ENCODE data around the gene PRR5. TPM values are rescaled to one million over a fixed set of nuclear protein-coding genes. Genes with fewer than 3 reads are reported as not detected.
"Not testable (repeated sequence)": the region's sequence is repeated elsewhere in the genome, so short reads cannot be mapped to it uniquely, and the experiment has no call there.

PRR5 gene, protein sequence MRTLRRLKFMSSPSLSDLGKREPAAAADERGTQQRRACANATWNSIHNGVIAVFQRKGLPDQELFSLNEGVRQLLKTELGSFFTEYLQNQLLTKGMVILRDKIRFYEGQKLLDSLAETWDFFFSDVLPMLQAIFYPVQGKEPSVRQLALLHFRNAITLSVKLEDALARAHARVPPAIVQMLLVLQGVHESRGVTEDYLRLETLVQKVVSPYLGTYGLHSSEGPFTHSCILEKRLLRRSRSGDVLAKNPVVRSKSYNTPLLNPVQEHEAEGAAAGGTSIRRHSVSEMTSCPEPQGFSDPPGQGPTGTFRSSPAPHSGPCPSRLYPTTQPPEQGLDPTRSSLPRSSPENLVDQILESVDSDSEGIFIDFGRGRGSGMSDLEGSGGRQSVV
- total RNA-seq, result 10 to 100 TPM; 45.9 to 46.5 TPM
- 10 to 100 TPM; 45.1 to 74.0 TPM for polyA plus RNA-seq

DNA sequence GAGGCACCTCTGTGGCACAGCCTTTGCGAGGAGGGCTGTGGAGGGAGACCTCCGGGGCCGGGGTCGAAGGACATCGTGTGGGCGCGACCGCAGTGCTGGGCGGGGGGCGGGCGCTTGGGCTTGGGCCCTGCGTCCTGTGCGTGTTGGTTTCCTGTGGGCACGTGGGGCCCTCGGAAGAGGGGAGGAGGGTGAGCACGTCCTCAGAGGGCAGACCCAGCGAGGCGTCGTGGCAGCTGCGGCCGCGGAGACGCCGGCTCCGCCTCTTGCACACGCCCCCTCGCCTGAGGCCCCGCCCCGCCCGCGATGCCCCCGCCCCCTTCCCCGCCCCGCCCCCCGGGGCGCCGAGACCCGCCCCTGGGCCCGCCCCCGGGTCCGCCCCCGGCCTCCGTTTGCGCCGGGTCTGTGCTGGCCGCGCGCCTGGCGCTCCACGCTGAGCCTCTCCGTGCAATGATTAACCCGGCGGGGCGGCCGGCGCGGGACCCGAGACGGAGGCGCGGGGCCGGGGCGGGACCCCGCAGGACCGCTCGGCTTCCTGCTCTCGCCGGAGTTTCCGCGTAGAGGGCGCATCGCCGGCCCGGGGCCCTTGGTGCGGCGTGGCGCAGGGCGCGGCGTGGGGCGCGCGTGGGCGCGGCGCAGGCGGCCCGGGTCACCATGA is at the start of gene PRR5:
Gene PRR5 (plus strand): TSS at position 381 of the 655 bp plus-strand sequence. CDS start 271 bp downstream, at position 652.
- intact Hi-C loops (cut with micrococcal nuclease), result loop anchor here (1.0 to 5.0 kb wide), 4 partner anchors 17 to 1515 kb away; partner anchors contain the start of genes SAMM50 and TTLL12
- Histone ChIP-seq H3K27me3 (ENCODE audit: insufficient read depth, low read length) (no peaks in the 10 kb centered on the region), H3K36me3 (ENCODE audit: insufficient read depth, low read length) (no peaks in the 10 kb centered on the region), H3K27ac (ENCODE audit: low read depth, low read length) (peak within 1 kb of the TSS; percentile 42), H3K4me1 (ENCODE audit: insufficient read depth, low read length) (peaks cover 27% of the 10 kb centered on the region), H3K9me3 (ENCODE audit: control insufficient read depth in 1 of 2, low read length in 2 of 2) (no peaks in the 10 kb centered on the region), H3K4me3 (ENCODE audit: low read length in 2 of 2) (peak within 1 kb of the TSS in 1 of 2 donors; percentile 47)
- peaks cover 6 to 40% (median 21%) of the 10 kb centered on the region in 4 donors for H3K4me1 Mint-ChIP-seq
- ChIA-PET CTCF (ENCODE audit: partially characterized antibody) (no interaction called here), POLR2A (ENCODE audit: partially characterized antibody) (interaction anchor here (1.5 kb wide), 1 partner anchor 20 kb away, joined by 5 read pairs; no protein-coding TSS in a partner anchor)
- peaks cover 0 to 7% of the 10 kb centered on the region in 2 donors for H3K36me3 Mint-ChIP-seq
- H3K27ac Mint-ChIP-seq, result peak within 1 kb of the TSS; percentile 84 to 95 (median 91)
- no peaks in the 10 kb centered on the region for H3K27me3 Mint-ChIP-seq
- H3K9me3 Mint-ChIP-seq, result no peaks in the 10 kb centered on the region
- peak within 1 kb of the TSS; percentile 71 to 87 (median 78) for H3K4me3 Mint-ChIP-seq
- peak; percentile 83 to 89 (median 86) for DNase-seq

GRCh38 chr22:44652866-44653265 is 49.1 kb upstream of the PRR5 start:
- H3K4me3 Mint-ChIP-seq; intact Hi-C loops (cut with micrococcal nuclease); H3K4me1 ChIP-seq (ENCODE audit: insufficient read depth, low read length); H3K27ac ChIP-seq (ENCODE audit: low read depth, low read length); H3K27me3 Mint-ChIP-seq; H3K4me1 Mint-ChIP-seq; POLR2A ChIA-PET (ENCODE audit: partially characterized antibody); CTCF ChIA-PET (ENCODE audit: partially characterized antibody); H3K9me3 Mint-ChIP-seq; H3K27me3 ChIP-seq (ENCODE audit: insufficient read depth, low read length); H3K9me3 ChIP-seq (ENCODE audit: control insufficient read depth in 1 of 2, low read length in 2 of 2); DNase-seq; H3K36me3 Mint-ChIP-seq; H3K36me3 ChIP-seq (ENCODE audit: insufficient read depth, low read length); H3K27ac Mint-ChIP-seq; H3K4me3 ChIP-seq (ENCODE audit: low read length in 2 of 2): not testable (repeated sequence)

- Mint-ChIP-seq H3K9me3 (no peaks in the 10 kb centered on the region), H3K27me3 (no peaks in the 10 kb centered on the region), H3K4me3 (no peak overlapping the region), H3K27ac (no peak overlapping the region), H3K36me3 (no peaks in the 10 kb centered on the region), H3K4me1 (peaks cover 3 to 18% (median 6%) of the 10 kb centered on the region in 4 donors)
- intact Hi-C loops (cut with micrococcal nuclease), result no loop called here
- DNase-seq, result no peak
- Histone ChIP-seq H3K4me3 (ENCODE audit: low read length in 2 of 2) (no peak overlapping the region), H3K27ac (ENCODE audit: low read depth, low read length) (no peak overlapping the region), H3K36me3 (ENCODE audit: insufficient read depth, low read length) (no peaks in the 10 kb centered on the region), H3K9me3 (ENCODE audit: control insufficient read depth in 1 of 2, low read length in 2 of 2) (no peaks in the 10 kb centered on the region), H3K27me3 (ENCODE audit: insufficient read depth, low read length) (no peaks in the 10 kb centered on the region), H3K4me1 (ENCODE audit: insufficient read depth, low read length) (peaks cover 8% of the 10 kb centered on the region)
- ChIA-PET CTCF (ENCODE audit: partially characterized antibody) (no interaction called here), POLR2A (ENCODE audit: partially characterized antibody) (interaction anchor here (0.6 kb wide), 1 partner anchor 36 kb away, joined by 3 read pairs; no protein-coding TSS in a partner anchor)
Measured at GRCh38 chr22:44658311-44658953, 43.6 kb upstream of the PRR5 start.

- Histone ChIP-seq H3K27ac (ENCODE audit: low read depth, low read length) (no peak overlapping the region), H3K4me3 (ENCODE audit: low read length in 2 of 2) (no peak overlapping the region), H3K9me3 (ENCODE audit: control insufficient read depth in 1 of 2, low read length in 2 of 2) (no peaks in the 10 kb centered on the region), H3K36me3 (ENCODE audit: insufficient read depth, low read length) (no peaks in the 10 kb centered on the region), H3K4me1 (ENCODE audit: insufficient read depth, low read length) (peaks cover 15% of the 10 kb centered on the region), H3K27me3 (ENCODE audit: insufficient read depth, low read length) (no peaks in the 10 kb centered on the region)
- H3K36me3 Mint-ChIP-seq, result no peaks in the 10 kb centered on the region
- ChIA-PET POLR2A (ENCODE audit: partially characterized antibody) (no interaction called here), CTCF (ENCODE audit: partially characterized antibody) (no interaction called here)
- intact Hi-C loops (cut with micrococcal nuclease), result no loop called here
- no peak for DNase-seq
- H3K4me1 Mint-ChIP-seq, result peaks cover 10 to 25% (median 13%) of the 10 kb centered on the region in 4 donors
- no peak overlapping the region for H3K27ac Mint-ChIP-seq
- no peaks in the 10 kb centered on the region for H3K9me3 Mint-ChIP-seq
- H3K4me3 Mint-ChIP-seq, result no peak overlapping the region
- H3K27me3 Mint-ChIP-seq, result no peaks in the 10 kb centered on the region
Measured at GRCh38 chr22:44659140-44659539, 42.9 kb upstream of the PRR5 start.

- no peak overlapping the region for H3K4me3 Mint-ChIP-seq
- H3K27ac ChIP-seq (ENCODE audit: low read depth, low read length), result no peak overlapping the region
- peaks cover 26% of the 10 kb centered on the region for H3K4me1 ChIP-seq (ENCODE audit: insufficient read depth, low read length)
- no peak overlapping the region for H3K4me3 ChIP-seq (ENCODE audit: low read length in 2 of 2)
- H3K9me3 ChIP-seq (ENCODE audit: control insufficient read depth in 1 of 2, low read length in 2 of 2), result no peaks in the 10 kb centered on the region
- ChIA-PET CTCF (ENCODE audit: partially characterized antibody) (interaction anchor here (0.9 to 1.1 kb wide), 2 partner anchors 10 to 25 kb away, joined by 3 read pairs; no protein-coding TSS in a partner anchor), POLR2A (ENCODE audit: partially characterized antibody) (no interaction called here)
- no peaks in the 10 kb centered on the region for H3K9me3 Mint-ChIP-seq
- peaks cover 11 to 36% (median 23%) of the 10 kb centered on the region in 4 donors for H3K4me1 Mint-ChIP-seq
- H3K27me3 ChIP-seq (ENCODE audit: insufficient read depth, low read length), result no peaks in the 10 kb centered on the region
- intact Hi-C loops (cut with micrococcal nuclease), result no loop called here
- no peak for DNase-seq
- no peaks in the 10 kb centered on the region for H3K36me3 Mint-ChIP-seq
- H3K27ac Mint-ChIP-seq, result peak overlapping the region in 1 of 7 donors; percentile 25
- no peaks in the 10 kb centered on the region for H3K36me3 ChIP-seq (ENCODE audit: insufficient read depth, low read length)
- no peaks in the 10 kb centered on the region for H3K27me3 Mint-ChIP-seq
Measured at GRCh38 chr22:44660051-44660830, 41.8 kb upstream of the PRR5 start.

DNA sequence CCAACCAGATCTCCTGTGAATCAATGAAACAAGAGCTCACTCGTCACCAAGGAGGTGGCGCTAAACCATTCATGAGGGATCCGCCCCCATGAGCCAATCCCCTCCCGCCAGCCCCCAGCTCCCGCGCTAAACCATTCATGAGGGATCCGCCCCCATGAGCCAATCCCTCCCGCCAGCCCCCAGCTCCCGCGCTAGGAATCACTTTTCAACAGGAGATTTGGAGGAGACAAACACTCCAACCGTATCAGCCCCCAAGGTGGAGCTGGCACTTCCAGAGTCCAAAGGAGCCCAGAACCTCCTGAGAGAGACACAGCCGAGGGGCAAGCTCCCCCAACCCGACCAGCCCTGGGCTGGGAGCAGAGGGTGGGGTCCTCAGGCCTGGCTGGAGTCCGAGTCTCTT is 40.9 kb upstream of the PRR5 start:
- DNase-seq, result no peak
- Histone ChIP-seq H3K36me3 (ENCODE audit: insufficient read depth, low read length) (no peaks in the 10 kb centered on the region), H3K9me3 (ENCODE audit: control insufficient read depth in 1 of 2, low read length in 2 of 2) (no peaks in the 10 kb centered on the region), H3K4me3 (ENCODE audit: low read length in 2 of 2) (no peak overlapping the region), H3K27ac (ENCODE audit: low read depth, low read length) (no peak overlapping the region), H3K4me1 (ENCODE audit: insufficient read depth, low read length) (peaks cover 34% of the 10 kb centered on the region), H3K27me3 (ENCODE audit: insufficient read depth, low read length) (no peaks in the 10 kb centered on the region)
- Mint-ChIP-seq H3K4me1 (peaks cover 16 to 44% (median 29%) of the 10 kb centered on the region in 4 donors), H3K4me3 (no peak overlapping the region), H3K36me3 (no peaks in the 10 kb centered on the region), H3K27me3 (no peaks in the 10 kb centered on the region), H3K9me3 (no peaks in the 10 kb centered on the region), H3K27ac (peak overlapping the region in 1 of 7 donors; percentile 69)
- intact Hi-C loops (cut with micrococcal nuclease), result no loop called here
- ChIA-PET CTCF (ENCODE audit: partially characterized antibody) (interaction anchor here (0.9 kb wide), 1 partner anchor 24 kb away, joined by 3 read pairs; no protein-coding TSS in a partner anchor), POLR2A (ENCODE audit: partially characterized antibody) (interaction anchor here (2.4 kb wide), 1 partner anchor 24 kb away, joined by 8 read pairs; no protein-coding TSS in a partner anchor)

All from CD4-positive, alpha-beta memory T cell (primary cell).